Panc1 (cell line): ENCODE data around the gene RAD51D. TPM values are rescaled to one million over a fixed set of nuclear protein-coding genes. Genes with fewer than 3 reads are reported as not detected.
"Not testable (repeated sequence)": the region's sequence is repeated elsewhere in the genome, so short reads cannot be mapped to it uniquely, and the experiment has no call there.

Experiments
- ATAC-seq: fragments of 200-7000 bp; cut with Tn5 transposase; 2 replicates; pipeline ENCODE4 v1.9.1; 2020; ENCODE audit warnings: mild to moderate bottlenecking, moderate library complexity
- BruUV-seq: library from RNA; stranded (reverse); fragments of 400-500 nt; replicated peaks from 2 replicates; lab custom pipeline; 2021; lab: Mats Ljungman, UMichigan
- CTCF ChIA-PET: fragments of 300-600 bp; sonication (Branson Sonifier 250); formaldehyde crosslinking; loops from one replicate; lab custom pipeline; 2022; ENCODE audit warnings: antibody characterized with exemption; lab: Charles Lee
- POLR2A ChIA-PET: fragments of 300-600 bp; sonication (Branson Sonifier 250); formaldehyde crosslinking; loops from one replicate; lab custom pipeline; 2022; ENCODE audit warnings: antibody characterized with exemption; lab: Charles Lee
- DNase-seq: peaks from one replicate; pipeline ENCODE4 v3.0.0-alpha.2; 2010; ENCODE audit warnings: low read depth, low spot score
- H3K27ac ChIP-seq: 2 replicates; pipeline ENCODE4 v1.5.1; 2011; ENCODE audit warnings: mild to moderate bottlenecking, low read length, inconsistent platforms
- H3K27me3 ChIP-seq: fragments of 200-500 bp; sonication (Bioruptor generic); 2 replicates; pipeline ENCODE4 v1.6.0; 2014; ENCODE audit warnings: low read length, inconsistent platforms; ENCODE audit not compliant: control insufficient read depth, insufficient read depth
- H3K36me3 ChIP-seq: fragments of 200-500 bp; sonication (Bioruptor generic); 2 replicates; pipeline ENCODE4 v1.5.1; 2014; ENCODE audit warnings: inconsistent platforms, mild to moderate bottlenecking, low read length, moderate library complexity; ENCODE audit not compliant: control insufficient read depth, insufficient read depth
- H3K4me1 ChIP-seq: 2 replicates; pipeline ENCODE4 v1.5.1; 2011; ENCODE audit warnings: inconsistent platforms, mild to moderate bottlenecking, low read length, moderate library complexity; ENCODE audit not compliant: control insufficient read depth, insufficient read depth
- H3K4me3 ChIP-seq, 2 experiments: 2 replicates each; pipeline ENCODE4 v1.5.1; 2011 to 2012; ENCODE audit warnings: low read depth in 2 of 2, low read length in 2 of 2, mild to moderate bottlenecking in 2 of 2, inconsistent platforms in 1 of 2, moderate library complexity in 1 of 2
- H3K9me3 ChIP-seq: fragments of 200-500 bp; sonication (Bioruptor generic); 2 replicates; pipeline ENCODE4 v1.5.1; 2014; ENCODE audit warnings: low read depth, mild to moderate bottlenecking, inconsistent platforms, low read length, moderate library complexity; ENCODE audit not compliant: control insufficient read depth, insufficient read depth
- POLR2AphosphoS5 ChIP-seq: IDR thresholded peaks from 2 replicates; pipeline ENCODE4 v1.6.1; 2012; ENCODE audit warnings: mild to moderate bottlenecking, low read depth, low read length, moderate library complexity
- SIN3A ChIP-seq: IDR thresholded peaks from 2 replicates; pipeline ENCODE4 v1.6.1; 2012; ENCODE audit warnings: low read depth, mild to moderate bottlenecking, low read length, moderate library complexity, borderline replicate concordance; ENCODE audit not compliant: insufficient read depth
- TCF7L2 ChIP-seq: IDR thresholded peaks from 2 replicates; pipeline ENCODE4 v1.6.1; 2011; ENCODE audit warnings: mild to moderate bottlenecking, low read depth, low read length, inconsistent platforms
- in situ Hi-C: cut with HindIII; loops from 2 replicates; pipeline ENCODE4 v1.10.0; 2016; ENCODE audit warnings: low sequenced_read_pairs, low pct_unique_long_range_greater_than_20kb
- intact Hi-C: fragments of 100-400 bp; cut with micrococcal nuclease; formaldehyde crosslinking; loops from one replicate; pipeline ENCODE4 v1.10.0; 2022; ENCODE audit not compliant: unreplicated experiment
- total RNA-seq: library from RNA; stranded (reverse); gene quantifications from one replicate; pipeline ENCODE4 v1.2.1, GENCODE V29; 2021; ENCODE audit not compliant: unreplicated experiment
- TF ChIP-seq, protein P1 (sequence below): fragments of 450-650 bp; IDR thresholded peaks from 2 replicates; pipeline ENCODE4 v1.5.1; 2017; ENCODE audit warnings: mild to moderate bottlenecking
- TF ChIP-seq, protein P2 (sequence below), 2 experiments: IDR thresholded peaks; 2 replicates each; pipeline ENCODE4 v1.6.1; 2011 to 2012; ENCODE audit warnings: low read depth in 2 of 2, control low read depth in 1 of 2, low read length in 1 of 2, mild to moderate bottlenecking in 1 of 2, moderate library complexity in 1 of 2; ENCODE audit not compliant: insufficient read depth in 1 of 2

The RAD51D gene
- total RNA-seq, 1 experiment from 2014 or later = 25.9 TPM

DNA sequence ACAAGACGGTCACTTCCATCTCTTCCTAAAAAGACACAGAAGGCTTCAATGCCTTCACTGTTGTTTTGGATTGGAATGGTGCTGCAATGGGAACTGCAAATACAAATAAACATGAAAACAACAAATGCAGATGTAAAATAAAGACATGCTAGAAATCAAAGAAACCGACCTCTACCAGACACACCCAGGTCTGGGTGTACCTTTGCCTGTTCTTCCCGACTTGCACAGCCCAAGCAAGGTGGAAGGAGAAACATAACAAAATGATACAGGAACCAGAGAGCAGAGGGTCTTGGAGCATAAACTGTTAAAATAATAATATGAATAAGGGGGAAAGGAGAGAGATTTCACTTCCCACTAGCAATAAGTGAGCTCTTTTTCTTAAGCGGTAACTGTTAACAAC lies 73.4 kb downstream of the RAD51D start:
- ChIA-PET CTCF (no interaction called here), POLR2A (no interaction called here)
- ATAC-seq (no peak), DNase-seq (no peak)
- intact Hi-C loops = no loop called here
- in situ Hi-C loops = no loop called here
- BruUV-seq = no TSS peak
- Histone ChIP-seq H3K4me3 (no peak overlapping the region), H3K4me1 (peaks cover 5% of the 10 kb centered on the region), H3K27me3 (no peaks in the 10 kb centered on the region), H3K27ac (no peak overlapping the region), H3K36me3 (no peaks in the 10 kb centered on the region), H3K9me3 (no peaks in the 10 kb centered on the region)
- TF ChIP-seq, protein P1, sequence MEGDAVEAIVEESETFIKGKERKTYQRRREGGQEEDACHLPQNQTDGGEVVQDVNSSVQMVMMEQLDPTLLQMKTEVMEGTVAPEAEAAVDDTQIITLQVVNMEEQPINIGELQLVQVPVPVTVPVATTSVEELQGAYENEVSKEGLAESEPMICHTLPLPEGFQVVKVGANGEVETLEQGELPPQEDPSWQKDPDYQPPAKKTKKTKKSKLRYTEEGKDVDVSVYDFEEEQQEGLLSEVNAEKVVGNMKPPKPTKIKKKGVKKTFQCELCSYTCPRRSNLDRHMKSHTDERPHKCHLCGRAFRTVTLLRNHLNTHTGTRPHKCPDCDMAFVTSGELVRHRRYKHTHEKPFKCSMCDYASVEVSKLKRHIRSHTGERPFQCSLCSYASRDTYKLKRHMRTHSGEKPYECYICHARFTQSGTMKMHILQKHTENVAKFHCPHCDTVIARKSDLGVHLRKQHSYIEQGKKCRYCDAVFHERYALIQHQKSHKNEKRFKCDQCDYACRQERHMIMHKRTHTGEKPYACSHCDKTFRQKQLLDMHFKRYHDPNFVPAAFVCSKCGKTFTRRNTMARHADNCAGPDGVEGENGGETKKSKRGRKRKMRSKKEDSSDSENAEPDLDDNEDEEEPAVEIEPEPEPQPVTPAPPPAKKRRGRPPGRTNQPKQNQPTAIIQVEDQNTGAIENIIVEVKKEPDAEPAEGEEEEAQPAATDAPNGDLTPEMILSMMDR = no peak
- no peak for TF ChIP-seq POLR2AphosphoS5
- TF ChIP-seq SIN3A = no peak
- TF ChIP-seq TCF7L2 = no peak
- TF ChIP-seq, protein P2, sequence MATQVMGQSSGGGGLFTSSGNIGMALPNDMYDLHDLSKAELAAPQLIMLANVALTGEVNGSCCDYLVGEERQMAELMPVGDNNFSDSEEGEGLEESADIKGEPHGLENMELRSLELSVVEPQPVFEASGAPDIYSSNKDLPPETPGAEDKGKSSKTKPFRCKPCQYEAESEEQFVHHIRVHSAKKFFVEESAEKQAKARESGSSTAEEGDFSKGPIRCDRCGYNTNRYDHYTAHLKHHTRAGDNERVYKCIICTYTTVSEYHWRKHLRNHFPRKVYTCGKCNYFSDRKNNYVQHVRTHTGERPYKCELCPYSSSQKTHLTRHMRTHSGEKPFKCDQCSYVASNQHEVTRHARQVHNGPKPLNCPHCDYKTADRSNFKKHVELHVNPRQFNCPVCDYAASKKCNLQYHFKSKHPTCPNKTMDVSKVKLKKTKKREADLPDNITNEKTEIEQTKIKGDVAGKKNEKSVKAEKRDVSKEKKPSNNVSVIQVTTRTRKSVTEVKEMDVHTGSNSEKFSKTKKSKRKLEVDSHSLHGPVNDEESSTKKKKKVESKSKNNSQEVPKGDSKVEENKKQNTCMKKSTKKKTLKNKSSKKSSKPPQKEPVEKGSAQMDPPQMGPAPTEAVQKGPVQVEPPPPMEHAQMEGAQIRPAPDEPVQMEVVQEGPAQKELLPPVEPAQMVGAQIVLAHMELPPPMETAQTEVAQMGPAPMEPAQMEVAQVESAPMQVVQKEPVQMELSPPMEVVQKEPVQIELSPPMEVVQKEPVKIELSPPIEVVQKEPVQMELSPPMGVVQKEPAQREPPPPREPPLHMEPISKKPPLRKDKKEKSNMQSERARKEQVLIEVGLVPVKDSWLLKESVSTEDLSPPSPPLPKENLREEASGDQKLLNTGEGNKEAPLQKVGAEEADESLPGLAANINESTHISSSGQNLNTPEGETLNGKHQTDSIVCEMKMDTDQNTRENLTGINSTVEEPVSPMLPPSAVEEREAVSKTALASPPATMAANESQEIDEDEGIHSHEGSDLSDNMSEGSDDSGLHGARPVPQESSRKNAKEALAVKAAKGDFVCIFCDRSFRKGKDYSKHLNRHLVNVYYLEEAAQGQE (IDR thresholded peaks at IDR 0.05; ENCODE audit: insufficient read depth in 1 of 2, low read depth in 2 of 2, low read length in 1 of 2) = no peak

DNA sequence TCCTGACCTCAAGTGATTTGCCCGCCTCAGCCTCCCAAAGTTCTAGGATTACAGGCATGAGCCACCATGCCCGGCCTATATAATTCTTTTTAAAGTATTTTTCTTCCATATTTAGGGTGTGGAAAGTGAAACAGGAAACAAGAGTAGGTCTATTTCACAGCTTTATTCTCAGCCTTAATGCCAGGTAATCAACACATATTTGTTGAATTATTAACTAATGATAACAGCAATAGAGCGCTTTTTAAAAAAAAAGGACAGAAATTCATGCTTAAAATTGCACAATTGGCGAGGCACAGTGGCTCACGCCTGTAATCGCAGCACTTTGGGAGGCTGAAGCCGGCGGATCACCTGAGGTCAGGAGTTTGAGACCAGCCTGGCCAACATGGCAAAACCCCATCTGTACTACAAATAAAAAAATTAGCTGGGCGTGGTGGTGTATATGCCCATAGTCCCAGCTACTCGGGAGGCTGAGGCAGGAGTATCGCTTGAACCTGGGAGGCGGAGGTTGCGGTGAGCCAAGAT lies 74.1 kb downstream of the RAD51D start:
- H3K27ac ChIP-seq, H3K27me3 ChIP-seq, CTCF ChIA-PET, POLR2A ChIA-PET, BruUV-seq, H3K4me3 ChIP-seq, H3K9me3 ChIP-seq, intact Hi-C loops, H3K36me3 ChIP-seq, in situ Hi-C loops, ATAC-seq, H3K4me1 ChIP-seq, DNase-seq: not testable (repeated sequence)

DNA sequence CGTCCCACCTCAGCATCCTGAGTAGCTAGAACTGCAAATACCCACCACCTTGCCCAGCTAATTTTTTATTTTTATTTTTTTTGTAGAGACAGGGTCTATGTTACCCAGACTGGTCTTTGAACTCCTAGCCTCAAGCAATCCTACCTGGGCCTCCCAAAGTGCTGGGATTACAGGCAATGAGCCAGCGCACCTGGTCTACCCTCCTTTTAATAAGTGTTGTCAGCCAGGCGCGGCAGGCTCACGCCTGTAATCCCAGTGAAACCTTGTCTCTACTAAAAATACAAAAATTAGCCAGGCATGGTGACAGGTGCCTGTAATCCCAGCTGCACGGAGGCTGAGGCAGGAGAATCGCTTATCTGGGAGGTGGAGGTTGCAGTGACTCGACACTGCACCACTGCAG lies 75.5 kb downstream of the RAD51D start:
- CTCF ChIA-PET = no interaction called here

More for the DNA sequence above, 75.5 kb downstream of the RAD51D start:
- Histone ChIP-seq H3K9me3 (no peaks in the 10 kb centered on the region), H3K27me3 (no peaks in the 10 kb centered on the region), H3K4me1 (0 out of 2 replicates have a peak, but pooled peaks cover 3% of the 10 kb centered on the region), H3K27ac (no peak overlapping the region), H3K36me3 (no peaks in the 10 kb centered on the region), H3K4me3 (no peak overlapping the region)
- in situ Hi-C loops (no loop called here), intact Hi-C loops (no loop called here)
- POLR2A ChIA-PET = no interaction called here
- no peak for DNase-seq
- no peak for ATAC-seq
- TF ChIP-seq, protein P1 = no peak
- TF ChIP-seq SIN3A (no peak), TCF7L2 (no peak), POLR2AphosphoS5 (no peak)
- TF ChIP-seq, protein P2 (IDR thresholded peaks at IDR 0.05; ENCODE audit: insufficient read depth in 1 of 2, low read depth in 2 of 2, low read length in 1 of 2) = no peak
- BruUV-seq = no TSS peak
